Breast epithelium (tissue), 4 donors: ENCODE data around the gene ASTN2. TPM values are rescaled to one million over a fixed set of nuclear protein-coding genes. Genes with fewer than 3 reads are reported as not detected.
"Not testable (repeated sequence)": the region's sequence is repeated elsewhere in the genome, so short reads cannot be mapped to it uniquely, and the experiment has no call there.

ENCODE experiments used
- DNase-seq, 2 donors: peaks; one replicate each; pipeline ENCODE4 v3.0.0-alpha.2; 2019; ENCODE audit warnings: low spot score in 2 of 2
- H3K27ac ChIP-seq, 2 donors: fragments of 200-600 bp; sonication (generic) in 1 of 2; one replicate each; pipeline ENCODE4 v1.5.1; 2016 to 2019; ENCODE audit warnings: mild to moderate bottlenecking in 1 of 2
- H3K27me3 ChIP-seq, 2 donors: fragments of 200-600 bp; sonication (generic) in 1 of 2; one replicate each; pipeline versions ENCODE4 v1.5.1 to v1.6.0; 2017 to 2019; ENCODE audit warnings: control low read depth in 1 of 2, mild to moderate bottlenecking in 1 of 2
- H3K36me3 ChIP-seq: fragments of 200-600 bp; one replicate; pipeline ENCODE4 v1.5.1; 2019
- H3K4me1 ChIP-seq, 2 donors: fragments of 200-600 bp; sonication (generic); one replicate each; pipeline ENCODE4 v1.5.1; 2016 to 2019; ENCODE audit warnings: control low read depth in 1 of 2
- H3K4me3 ChIP-seq, 3 donors: fragments of 200-600 bp; sonication (generic); 1 replicate in 2 of 3; 2 replicates in 1 of 3; pipeline ENCODE4 v1.5.1; 2016 to 2019; ENCODE audit warnings: mild to moderate bottlenecking in 3 of 3, moderate library complexity in 2 of 3
- H3K9me3 ChIP-seq, 2 donors: fragments of 200-600 bp; sonication (generic) in 1 of 2; one replicate each; pipeline ENCODE4 v1.5.1; 2016 to 2019; ENCODE audit warnings: control low read depth in 1 of 2
- POLR2A ChIP-seq: fragments of 450-650 bp; IDR thresholded peaks from one replicate; pipeline ENCODE4 v1.6.1; 2016; ENCODE audit warnings: antibody characterized with exemption, mild to moderate bottlenecking, moderate library complexity
- POLR2AphosphoS5 ChIP-seq, 3 donors: sonication (generic); formaldehyde crosslinking; IDR thresholded peaks; one replicate each; pipeline ENCODE4 v1.6.1; 2017; ENCODE audit warnings: antibody characterized with exemption in 3 of 3
- intact Hi-C: fragments of 100-400 bp; cut with DNase I; formaldehyde crosslinking; loops from one replicate; pipeline ENCODE4 v1.15.1; 2023; ENCODE audit warnings: low total_unique reads
- total RNA-seq, 3 donors: library from RNA; depleted of rRNA; stranded (reverse); fragments of >200 nt; gene quantifications; one replicate each; pipeline ENCODE4 v1.1.0, GENCODE V29; 2016
- TF ChIP-seq, protein P1 (sequence below), 3 donors: fragments of 450-650 bp; IDR thresholded peaks; one replicate each; pipeline ENCODE4 v1.5.1; 2016 to 2017; ENCODE audit warnings: antibody characterized with exemption in 3 of 3, mild to moderate bottlenecking in 3 of 3, moderate library complexity in 3 of 3

The ASTN2 gene
- total RNA-seq, 3 donors from 2014 or later, result 9.1 to 13.8 (median 9.8) TPM

DNA sequence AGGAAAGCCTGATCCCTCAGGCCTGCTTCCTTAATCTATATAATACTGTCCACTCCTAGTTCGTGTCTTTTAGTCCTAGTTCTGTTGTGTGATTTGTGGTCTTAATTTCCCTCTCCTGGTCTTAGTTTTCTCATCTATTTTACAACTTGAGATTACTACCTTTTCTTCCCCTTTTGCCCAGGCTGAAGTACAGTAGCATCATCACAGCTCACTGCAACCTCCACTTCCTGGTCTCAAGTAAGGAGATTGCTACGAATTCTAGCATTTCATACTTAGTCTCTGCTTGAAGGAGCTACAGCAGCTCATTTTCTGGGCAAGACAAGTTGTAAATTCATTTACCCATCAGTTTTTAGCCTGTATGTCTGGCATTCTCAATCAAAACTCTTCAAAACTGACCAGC is 722.2 kb downstream of the ASTN2 start:
- no peaks in the 10 kb centered on the region for H3K36me3 ChIP-seq
- peaks cover 0 to 6% of the 10 kb centered on the region in 2 donors for H3K4me1 ChIP-seq
- intact Hi-C loops, result no loop called here
- H3K27me3 ChIP-seq, result no peaks in the 10 kb centered on the region
- no peak overlapping the region for H3K27ac ChIP-seq
- TF ChIP-seq POLR2A, result no peak
- TF ChIP-seq, protein P1, sequence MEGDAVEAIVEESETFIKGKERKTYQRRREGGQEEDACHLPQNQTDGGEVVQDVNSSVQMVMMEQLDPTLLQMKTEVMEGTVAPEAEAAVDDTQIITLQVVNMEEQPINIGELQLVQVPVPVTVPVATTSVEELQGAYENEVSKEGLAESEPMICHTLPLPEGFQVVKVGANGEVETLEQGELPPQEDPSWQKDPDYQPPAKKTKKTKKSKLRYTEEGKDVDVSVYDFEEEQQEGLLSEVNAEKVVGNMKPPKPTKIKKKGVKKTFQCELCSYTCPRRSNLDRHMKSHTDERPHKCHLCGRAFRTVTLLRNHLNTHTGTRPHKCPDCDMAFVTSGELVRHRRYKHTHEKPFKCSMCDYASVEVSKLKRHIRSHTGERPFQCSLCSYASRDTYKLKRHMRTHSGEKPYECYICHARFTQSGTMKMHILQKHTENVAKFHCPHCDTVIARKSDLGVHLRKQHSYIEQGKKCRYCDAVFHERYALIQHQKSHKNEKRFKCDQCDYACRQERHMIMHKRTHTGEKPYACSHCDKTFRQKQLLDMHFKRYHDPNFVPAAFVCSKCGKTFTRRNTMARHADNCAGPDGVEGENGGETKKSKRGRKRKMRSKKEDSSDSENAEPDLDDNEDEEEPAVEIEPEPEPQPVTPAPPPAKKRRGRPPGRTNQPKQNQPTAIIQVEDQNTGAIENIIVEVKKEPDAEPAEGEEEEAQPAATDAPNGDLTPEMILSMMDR (IDR thresholded peaks at IDR 0.05), result no peak
- TF ChIP-seq POLR2AphosphoS5 (IDR thresholded peaks at IDR 0.05), result no peak
- no peak overlapping the region for H3K4me3 ChIP-seq
- no peaks in the 10 kb centered on the region for H3K9me3 ChIP-seq
- no peak for DNase-seq

DNA sequence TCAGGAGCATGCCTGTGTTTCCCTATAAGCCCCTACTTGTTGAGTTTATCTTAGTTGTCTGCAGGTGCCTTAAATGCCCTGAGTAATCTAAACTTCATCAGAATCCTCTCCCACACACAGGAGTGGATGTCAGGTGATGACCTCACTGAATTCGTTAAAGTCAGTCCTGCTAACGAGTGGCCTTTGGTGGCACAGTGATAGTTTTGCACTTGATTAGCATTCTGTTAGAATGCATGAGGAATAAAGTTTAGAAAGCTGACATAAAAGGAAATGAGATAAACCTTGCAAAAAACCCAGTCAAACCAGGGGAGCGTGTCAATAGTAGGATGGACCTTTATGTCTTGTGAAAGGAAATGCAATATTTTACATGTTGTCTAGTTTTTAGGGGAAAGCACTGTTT is 723.2 kb downstream of the ASTN2 start:
- Histone ChIP-seq H3K36me3 (no peaks in the 10 kb centered on the region), H3K4me1 (peaks cover 0 to 6% of the 10 kb centered on the region in 2 donors), H3K27ac (no peak overlapping the region), H3K9me3 (no peaks in the 10 kb centered on the region), H3K27me3 (no peaks in the 10 kb centered on the region), H3K4me3 (no peak overlapping the region)
- intact Hi-C loops, result no loop called here
- TF ChIP-seq POLR2AphosphoS5 (IDR thresholded peaks at IDR 0.05) (no peak), POLR2A (no peak)
- TF ChIP-seq, protein P1 (IDR thresholded peaks at IDR 0.05), result no peak
- DNase-seq, result no peak

DNA sequence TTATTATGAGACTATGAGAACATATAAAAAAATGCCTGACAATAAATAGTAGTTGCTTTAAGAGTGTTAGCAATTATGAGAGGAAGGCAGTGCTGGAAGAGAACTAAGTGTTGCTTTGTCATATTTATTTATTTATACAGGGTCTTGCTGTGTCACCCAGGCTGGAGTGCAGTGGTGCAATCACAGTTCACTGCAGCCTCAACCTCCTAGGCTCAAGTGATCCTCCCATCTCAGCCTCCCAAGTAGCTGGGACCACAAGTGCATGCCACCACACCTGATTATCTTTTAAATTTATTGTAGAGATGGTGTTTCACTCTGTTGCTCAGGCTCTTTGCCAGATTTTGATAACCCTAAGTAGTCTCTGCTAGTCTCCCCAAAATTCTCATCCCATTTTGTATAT is 724.1 kb downstream of the ASTN2 start:
- intact Hi-C loops, H3K4me1 ChIP-seq, H3K4me3 ChIP-seq, H3K36me3 ChIP-seq, DNase-seq, H3K27me3 ChIP-seq, H3K9me3 ChIP-seq, H3K27ac ChIP-seq: not testable (repeated sequence)

DNA sequence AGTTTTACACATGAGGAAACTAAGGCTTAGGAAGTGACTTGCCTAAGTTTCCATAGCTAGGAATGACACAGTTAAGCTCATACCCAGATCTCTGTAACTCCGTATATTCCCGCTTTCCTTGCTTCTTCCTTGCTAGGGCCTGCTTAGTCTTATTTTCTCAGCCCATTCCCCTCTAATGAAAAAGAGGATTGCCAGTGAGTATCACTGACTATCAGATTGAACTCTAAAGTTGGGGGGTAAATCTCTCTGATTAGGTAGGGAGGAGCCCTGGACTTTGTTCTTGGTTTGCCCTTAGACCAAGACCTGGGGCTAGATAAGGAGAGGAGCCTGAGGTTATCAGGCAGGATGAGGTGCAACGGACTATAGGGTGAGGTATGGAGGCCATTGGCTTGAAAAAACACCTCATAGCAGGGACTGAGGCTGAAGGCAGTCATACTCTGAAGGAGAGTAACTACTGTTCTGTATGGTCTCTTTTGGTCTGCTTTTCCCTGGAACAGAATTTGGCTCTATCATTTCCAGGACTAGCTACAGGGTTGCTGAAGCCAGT is 725.3 kb downstream of the ASTN2 start:
- no peaks in the 10 kb centered on the region for H3K36me3 ChIP-seq
- H3K4me3 ChIP-seq, result no peak overlapping the region
- H3K27me3 ChIP-seq, result no peaks in the 10 kb centered on the region
- peaks cover 0 to 6% of the 10 kb centered on the region in 2 donors for H3K4me1 ChIP-seq
- TF ChIP-seq, protein P1 (IDR thresholded peaks at IDR 0.05), result no peak
- no peak for TF ChIP-seq POLR2AphosphoS5 (IDR thresholded peaks at IDR 0.05)
- H3K9me3 ChIP-seq, result no peaks in the 10 kb centered on the region
- DNase-seq, result no peak
- no peak overlapping the region for H3K27ac ChIP-seq
- intact Hi-C loops, result no loop called here

DNA sequence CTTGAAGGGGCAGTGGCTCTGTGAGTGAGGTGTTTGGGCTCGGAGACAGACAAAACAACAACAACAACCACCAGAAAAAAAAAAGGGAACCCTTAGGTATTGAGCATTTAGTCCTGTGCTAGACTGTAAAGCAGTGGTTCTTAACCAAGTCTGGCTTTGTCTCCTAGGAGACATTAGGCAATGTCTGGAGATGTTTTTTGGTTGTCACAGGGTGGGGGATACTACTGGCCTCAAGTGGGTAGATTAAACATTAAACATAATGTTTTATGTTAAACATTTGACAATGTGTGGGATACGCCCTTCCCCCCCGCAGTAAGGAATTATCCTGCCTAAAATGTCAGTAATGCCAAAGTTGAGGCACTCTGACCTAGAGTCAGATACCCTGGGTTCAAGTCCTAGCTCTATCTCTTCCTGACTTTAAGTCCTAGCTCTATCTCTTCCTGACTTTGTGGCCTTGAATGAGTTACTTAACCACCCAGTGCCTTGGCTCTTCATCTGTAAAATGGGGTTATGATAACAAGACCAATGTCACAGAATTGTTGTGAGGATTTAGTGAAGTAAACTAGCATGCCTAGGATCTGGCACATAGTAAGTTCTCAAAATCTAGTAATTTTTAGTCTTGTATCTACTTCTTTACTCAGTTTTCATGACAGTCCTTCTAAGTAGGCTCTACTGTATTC is 725.9 kb downstream of the ASTN2 start:
- no peaks in the 10 kb centered on the region for H3K27me3 ChIP-seq
- no peak overlapping the region for H3K27ac ChIP-seq
- DNase-seq, result no peak
- TF ChIP-seq, protein P1 (IDR thresholded peaks at IDR 0.05), result no peak
- no peak for TF ChIP-seq POLR2A
- no peak for TF ChIP-seq POLR2AphosphoS5 (IDR thresholded peaks at IDR 0.05)
- peaks cover 0 to 6% of the 10 kb centered on the region in 2 donors for H3K4me1 ChIP-seq
- H3K4me3 ChIP-seq, result peak overlapping the region in 1 of 3 donors; percentile 78
- no peaks in the 10 kb centered on the region for H3K9me3 ChIP-seq
- intact Hi-C loops, result no loop called here
- H3K36me3 ChIP-seq, result no peaks in the 10 kb centered on the region
